Measurements from ENCODE around the gene NKX2-1. TPM values are rescaled to one million over a fixed set of nuclear protein-coding genes. Genes with fewer than 3 reads are reported as not detected.
"Not testable (repeated sequence)": the region's sequence is repeated elsewhere in the genome, so short reads cannot be mapped to it uniquely, and the experiment has no call there.

The NKX2-1 gene
- total RNA-seq, result not detected

DNA sequence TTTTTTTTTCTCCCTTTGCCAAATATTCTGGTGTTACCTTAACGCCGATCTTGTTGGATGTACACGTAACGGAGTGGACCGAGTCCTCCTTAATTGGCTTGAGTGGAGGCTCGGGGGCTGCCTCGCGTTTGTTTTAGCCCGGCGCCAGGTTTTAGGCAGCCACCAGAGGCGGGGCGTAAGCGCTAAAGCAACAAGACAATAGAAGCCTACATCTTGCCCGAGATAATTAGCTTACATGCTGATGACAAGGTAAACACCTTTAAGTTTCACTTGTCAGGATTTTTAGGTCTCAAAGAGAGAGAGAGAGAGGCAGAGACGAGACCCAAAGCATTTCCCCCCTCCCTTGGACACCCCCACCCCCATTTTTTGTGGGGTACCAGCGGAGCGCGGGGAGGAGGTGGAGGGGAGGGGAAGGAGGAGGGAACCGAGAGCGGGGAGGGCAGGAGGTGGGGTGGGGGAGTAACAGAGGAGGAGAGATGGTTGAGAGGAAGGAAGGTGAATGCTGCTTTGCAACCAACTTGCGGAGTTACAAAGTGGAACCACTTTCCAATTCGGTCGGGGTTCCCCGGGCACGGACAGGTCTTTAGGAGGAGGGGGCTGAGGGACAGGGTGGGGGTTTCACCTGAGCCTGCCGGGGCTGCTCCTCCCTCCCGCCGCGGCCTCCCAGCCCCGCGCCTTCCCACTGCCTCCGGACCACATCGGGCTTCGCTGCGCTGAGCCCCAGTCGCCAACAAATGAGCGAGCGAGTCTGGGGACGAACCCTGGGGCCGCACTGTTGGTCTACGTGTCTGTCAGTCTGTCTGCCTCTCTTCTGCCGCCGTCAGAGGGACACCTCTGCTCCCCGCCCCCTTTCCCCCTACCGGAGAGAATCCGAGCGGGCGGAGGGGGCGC lies at the start of gene NKX2-1:
Gene NKX2-1, minus strand, starts transcription at position 802 of the 891 bp plus-strand sequence. Its CDS starts 103 bp downstream, at position 699.
- Mint-ChIP-seq H3K9me3 (no peaks in the 10 kb centered on the region), H3K27ac (no peak within 1 kb of the TSS), H3K27me3 (peaks cover 69% of the 10 kb centered on the region), H3K36me3 (peaks cover 4% of the 10 kb centered on the region), H3K4me3 (peak within 1 kb of the TSS; percentile 37), H3K4me1 (ENCODE audit: low read depth) (peaks cover 16% of the 10 kb centered on the region)
- ChIA-PET CTCF (no interaction called here), POLR2A (no interaction called here)
- no peak for DNase-seq
- intact Hi-C loops (cut with micrococcal nuclease), result loop anchor here (2.0 to 5.0 kb wide), 3 partner anchors 61 to 1073 kb away; partner anchors contain the start of gene PAX9

DNA sequence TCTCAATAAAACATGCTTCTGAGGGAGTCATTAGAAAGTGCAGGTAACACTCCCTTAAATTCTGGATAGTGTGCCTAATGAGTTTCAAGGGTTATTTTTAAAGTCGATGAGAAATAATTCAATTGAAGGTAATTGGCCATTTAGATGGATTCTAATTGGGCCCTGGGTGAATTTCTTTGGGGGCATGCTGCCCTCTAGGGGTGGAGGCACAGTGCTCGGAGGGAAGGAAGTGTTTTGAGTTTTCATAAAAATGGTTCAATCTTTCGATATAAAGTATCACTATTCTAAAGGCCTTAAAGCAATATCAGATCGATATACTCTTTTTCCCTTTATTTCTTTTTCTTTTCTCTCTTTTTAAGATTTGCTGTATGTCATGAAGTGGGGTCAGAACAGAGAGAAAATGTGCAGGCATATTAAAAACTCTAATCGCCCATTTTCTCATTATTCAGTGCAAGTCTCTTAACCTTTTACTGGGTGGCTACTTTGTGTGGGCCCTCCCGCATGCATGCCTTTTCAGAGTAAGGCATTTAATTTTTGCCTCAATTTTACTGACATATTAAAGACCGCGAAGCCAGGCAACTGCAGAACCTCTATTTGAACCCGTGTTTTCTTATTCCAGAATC lies 36.9 kb upstream of the NKX2-1 start:
- H3K27me3 Mint-ChIP-seq, result peaks cover 18% of the 10 kb centered on the region
- H3K27ac Mint-ChIP-seq, result no peak overlapping the region
- POLR2A ChIA-PET, result no interaction called here
- H3K36me3 Mint-ChIP-seq, result no peaks in the 10 kb centered on the region
- CTCF ChIA-PET, result interaction anchor here (0.7 to 5.6 kb wide), 5 partner anchors 22 to 674 kb away, joined by 3 to 50 read pairs (median 4); no protein-coding TSS in a partner anchor
- intact Hi-C loops (cut with micrococcal nuclease), result loop anchor here (1.0 to 2.0 kb wide), 2 partner anchors 182 to 487 kb away; no protein-coding TSS in a partner anchor
- peak; percentile 48 for DNase-seq
- no peaks in the 10 kb centered on the region for H3K9me3 Mint-ChIP-seq
- no peak overlapping the region for H3K4me3 Mint-ChIP-seq
- no peaks in the 10 kb centered on the region for H3K4me1 Mint-ChIP-seq (ENCODE audit: low read depth)

DNA sequence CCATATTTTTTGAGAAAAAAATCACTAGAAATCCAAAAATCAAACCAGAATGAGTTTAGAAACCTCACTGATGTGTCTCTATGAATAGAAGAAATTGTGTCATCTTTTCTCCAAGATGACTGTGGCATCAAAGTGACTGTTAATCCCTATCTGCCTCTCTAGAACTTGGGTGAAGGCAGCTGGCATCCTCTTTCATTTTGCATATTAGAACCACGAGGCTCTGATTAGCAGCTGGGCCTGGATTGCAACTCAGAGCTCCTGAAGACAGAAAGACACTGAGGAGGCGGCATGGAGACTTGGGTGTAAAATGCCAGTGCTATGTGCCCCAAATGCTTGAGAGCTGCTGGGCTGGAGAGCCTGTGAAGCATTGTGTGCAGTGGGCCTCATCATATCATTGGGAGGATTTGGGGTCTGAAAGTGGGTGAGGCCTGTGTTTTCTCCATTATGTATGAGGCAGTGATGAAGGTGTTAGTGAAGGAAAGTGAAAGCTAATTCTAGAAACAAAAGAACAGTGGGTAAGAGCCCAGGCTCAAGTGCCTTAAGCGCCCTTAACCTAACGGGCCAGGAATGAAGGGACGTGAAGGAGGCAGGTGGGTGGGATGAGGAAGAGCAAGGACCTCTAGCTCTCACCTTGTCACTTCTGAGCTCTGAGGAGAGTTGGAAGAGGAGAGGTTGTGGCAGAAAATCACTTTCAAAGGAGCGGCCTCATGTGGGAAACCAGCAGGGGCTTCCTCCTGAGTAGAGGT lies 36.1 kb upstream of the NKX2-1 start:
- no peak overlapping the region for H3K4me3 Mint-ChIP-seq
- no peaks in the 10 kb centered on the region for H3K4me1 Mint-ChIP-seq (ENCODE audit: low read depth)
- intact Hi-C loops (cut with micrococcal nuclease), result loop anchor here (1.0 to 2.0 kb wide), 2 partner anchors 181 to 486 kb away; no protein-coding TSS in a partner anchor
- ChIA-PET CTCF (interaction anchor here (0.9 to 5.6 kb wide), 14 partner anchors 7 to 673 kb away, joined by 3 to 50 read pairs (median 4); no protein-coding TSS in a partner anchor), POLR2A (no interaction called here)
- no peaks in the 10 kb centered on the region for H3K9me3 Mint-ChIP-seq
- DNase-seq, result no peak
- H3K27me3 Mint-ChIP-seq, result peaks cover 12% of the 10 kb centered on the region
- H3K36me3 Mint-ChIP-seq, result no peaks in the 10 kb centered on the region
- H3K27ac Mint-ChIP-seq, result no peak overlapping the region

DNA sequence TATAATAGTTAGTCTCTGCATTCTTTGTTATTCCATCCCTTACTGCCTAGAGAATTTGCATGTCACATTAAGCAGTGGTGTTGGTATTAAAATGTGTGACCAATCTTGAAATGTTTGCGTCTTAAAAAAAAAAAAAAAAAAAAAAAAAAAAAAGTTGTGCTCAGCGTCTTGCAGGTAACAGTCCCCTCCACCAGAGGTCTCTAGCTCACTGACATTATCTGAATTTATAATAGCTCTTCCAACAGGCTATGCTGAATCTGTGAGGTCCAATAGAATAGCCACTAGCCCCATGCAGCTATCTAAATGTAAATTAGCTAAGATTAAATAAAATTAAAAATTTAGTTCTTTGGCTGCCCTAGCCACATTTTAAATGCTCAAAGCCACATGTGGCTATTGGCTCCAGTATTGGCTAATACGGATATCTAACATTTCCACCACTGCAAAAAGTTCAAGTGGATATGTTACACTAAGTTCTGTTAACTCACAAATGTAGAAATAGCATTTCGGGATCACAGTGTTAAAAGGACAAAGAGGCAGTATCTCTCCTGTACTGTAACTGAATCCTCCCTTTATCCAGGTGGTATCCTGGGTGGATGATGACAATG lies 33.7 kb upstream of the NKX2-1 start:
- H3K9me3 Mint-ChIP-seq, result no peaks in the 10 kb centered on the region
- intact Hi-C loops (cut with micrococcal nuclease), result loop anchor here (1.0 kb wide), 2 partner anchors 52 to 389 kb away; no protein-coding TSS in a partner anchor
- H3K4me3 Mint-ChIP-seq, result no peak overlapping the region
- peaks cover 8% of the 10 kb centered on the region for H3K27me3 Mint-ChIP-seq
- ChIA-PET CTCF (interaction anchor here (0.6 to 5.6 kb wide), 17 partner anchors 15 to 1884 kb away, joined by 3 to 50 read pairs (median 5); no protein-coding TSS in a partner anchor), POLR2A (interaction anchor here (0.6 kb wide), 1 partner anchor 106 kb away, joined by 3 read pairs; no protein-coding TSS in a partner anchor)
- DNase-seq, result no peak
- H3K36me3 Mint-ChIP-seq, result no peaks in the 10 kb centered on the region
- H3K27ac Mint-ChIP-seq, result no peak overlapping the region
- no peaks in the 10 kb centered on the region for H3K4me1 Mint-ChIP-seq (ENCODE audit: low read depth)

DNA sequence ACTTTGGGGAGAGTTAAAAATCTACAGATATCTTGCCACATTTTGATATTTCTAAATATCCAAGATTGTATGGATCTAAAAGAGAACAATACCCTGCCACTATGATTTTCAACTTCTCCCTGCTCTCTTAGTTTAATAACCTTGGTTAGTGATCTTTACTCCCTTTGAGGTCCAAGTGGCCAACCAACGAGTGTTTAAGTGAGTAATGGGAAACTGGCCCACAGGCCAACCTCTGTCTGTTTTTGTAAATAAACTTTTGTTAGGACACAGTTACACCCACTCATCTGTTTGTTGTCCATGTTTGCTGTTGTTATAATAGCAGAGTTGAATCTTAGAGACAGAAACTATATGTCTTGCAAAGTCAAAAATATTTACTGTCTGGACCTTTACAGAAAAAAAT lies 30.9 kb upstream of the NKX2-1 start:
- H3K9me3 Mint-ChIP-seq, result no peaks in the 10 kb centered on the region
- DNase-seq, result no peak
- CTCF ChIA-PET, result no interaction called here
- intact Hi-C loops (cut with micrococcal nuclease), result no loop called here
- H3K27me3 Mint-ChIP-seq, result peaks cover 8% of the 10 kb centered on the region
- POLR2A ChIA-PET, result no interaction called here
- H3K27ac Mint-ChIP-seq, result no peak overlapping the region
- H3K4me1 Mint-ChIP-seq (ENCODE audit: low read depth), result no peaks in the 10 kb centered on the region
- no peaks in the 10 kb centered on the region for H3K36me3 Mint-ChIP-seq
- H3K4me3 Mint-ChIP-seq, result no peak overlapping the region

DNA sequence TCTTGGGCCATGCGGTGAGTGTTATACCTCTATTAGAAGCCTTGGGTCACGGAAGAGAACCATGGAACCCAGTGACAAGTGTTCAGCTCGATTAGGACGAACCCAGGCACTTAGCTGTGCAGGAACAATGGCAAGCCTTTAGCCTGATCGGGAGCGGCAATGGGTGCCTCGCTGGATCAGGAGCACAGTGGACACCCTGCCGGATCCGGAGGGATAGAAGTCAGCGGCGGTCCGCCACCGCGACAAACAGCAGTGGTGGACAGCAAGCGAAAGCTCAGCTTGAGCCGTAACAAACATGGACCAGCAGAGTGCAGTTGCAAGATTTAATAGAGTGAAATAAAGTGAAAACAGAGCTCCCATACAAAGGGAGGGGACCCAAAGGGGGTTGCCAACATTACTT lies 24.2 kb upstream of the NKX2-1 start:
- CTCF ChIA-PET; DNase-seq; H3K36me3 Mint-ChIP-seq; H3K9me3 Mint-ChIP-seq; POLR2A ChIA-PET; intact Hi-C loops (cut with micrococcal nuclease); H3K27ac Mint-ChIP-seq; H3K4me3 Mint-ChIP-seq; H3K4me1 Mint-ChIP-seq (ENCODE audit: low read depth); H3K27me3 Mint-ChIP-seq: not testable (repeated sequence)

DNA sequence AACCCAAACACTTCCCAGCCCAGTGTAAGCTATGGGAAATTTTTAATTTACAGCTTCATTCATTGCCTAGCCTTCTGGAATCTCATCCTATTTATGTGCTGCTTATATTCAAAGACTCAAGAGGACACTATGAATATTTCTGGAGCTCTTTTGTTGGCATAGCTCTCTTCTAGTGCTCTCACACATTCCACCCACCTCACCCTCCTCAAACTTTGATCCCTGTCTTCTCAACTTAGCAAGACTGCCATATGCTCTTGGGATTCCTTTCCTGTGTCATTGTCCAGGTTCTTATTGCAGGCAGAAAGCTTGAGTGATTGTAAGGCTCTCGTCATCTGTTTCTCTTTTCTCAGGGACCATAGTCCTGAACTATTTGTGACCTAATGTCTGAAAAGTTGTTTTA lies 18.0 kb upstream of the NKX2-1 start:
- H3K27ac Mint-ChIP-seq, result no peak overlapping the region
- H3K4me1 Mint-ChIP-seq (ENCODE audit: low read depth), result no peaks in the 10 kb centered on the region
- no peak overlapping the region for H3K4me3 Mint-ChIP-seq
- no peak for DNase-seq
- H3K27me3 Mint-ChIP-seq, result peaks cover 17% of the 10 kb centered on the region
- H3K9me3 Mint-ChIP-seq, result peaks cover 2% of the 10 kb centered on the region
- POLR2A ChIA-PET, result no interaction called here
- CTCF ChIA-PET, result interaction anchor here (1.1 to 2.2 kb wide), 2 partner anchors 15 to 468 kb away, joined by 3 to 8 read pairs; no protein-coding TSS in a partner anchor
- no peaks in the 10 kb centered on the region for H3K36me3 Mint-ChIP-seq
- intact Hi-C loops (cut with micrococcal nuclease), result no loop called here

DNA sequence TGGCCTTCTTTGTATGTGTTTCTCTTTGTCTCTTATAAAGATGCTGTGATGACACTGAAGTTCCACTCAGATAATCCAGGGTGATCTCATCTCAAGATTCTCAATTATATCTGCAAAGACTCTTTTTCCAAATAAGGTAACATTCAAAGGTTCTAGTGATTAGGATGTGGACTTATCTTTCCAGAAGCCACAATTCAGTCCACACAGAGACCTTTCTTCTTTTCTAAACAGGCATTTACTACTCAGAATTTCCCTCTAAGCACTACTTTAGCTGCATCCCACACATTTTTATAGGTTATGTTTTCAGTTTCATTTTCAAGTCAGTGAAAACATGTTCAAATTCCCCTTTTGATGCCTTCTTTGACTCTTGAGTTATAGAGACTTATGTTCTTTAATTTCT lies 9.0 kb upstream of the NKX2-1 start:
- intact Hi-C loops (cut with micrococcal nuclease), result no loop called here
- Mint-ChIP-seq H3K4me1 (ENCODE audit: low read depth) (peaks cover 10% of the 10 kb centered on the region), H3K27me3 (peaks cover 57% of the 10 kb centered on the region), H3K36me3 (peaks cover under 1% of the 10 kb centered on the region), H3K4me3 (no peak overlapping the region), H3K9me3 (peaks cover 9% of the 10 kb centered on the region), H3K27ac (no peak overlapping the region)
- ChIA-PET POLR2A (no interaction called here), CTCF (no interaction called here)
- DNase-seq, result no peak

DNA sequence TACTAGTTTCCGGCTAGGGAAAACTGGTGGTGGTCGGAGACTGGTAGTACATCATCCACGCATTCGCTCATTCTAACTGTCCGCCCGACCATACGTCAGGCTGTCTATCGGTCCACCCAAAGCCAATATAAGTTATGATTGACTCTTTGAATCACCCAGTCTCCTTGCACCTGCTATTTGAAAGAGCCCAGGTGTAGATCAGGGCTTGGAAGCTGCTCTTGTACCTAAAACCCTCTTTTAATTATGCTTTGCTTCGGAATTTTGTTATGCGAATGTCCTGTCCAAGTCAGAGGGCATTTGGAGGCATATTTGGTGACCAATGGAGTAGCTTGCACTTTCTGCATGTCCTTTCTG lies 5.7 kb upstream of the NKX2-1 start:
- no peak for DNase-seq
- Mint-ChIP-seq H3K27ac (no peak overlapping the region), H3K36me3 (peaks cover 4% of the 10 kb centered on the region), H3K9me3 (peaks cover 9% of the 10 kb centered on the region), H3K4me1 (ENCODE audit: low read depth) (peaks cover 16% of the 10 kb centered on the region), H3K4me3 (no peak overlapping the region), H3K27me3 (peaks cover 77% of the 10 kb centered on the region)
- ChIA-PET CTCF (interaction anchor here (1.1 to 2.4 kb wide), 6 partner anchors 9 to 454 kb away, joined by 3 to 8 read pairs (median 4); no protein-coding TSS in a partner anchor), POLR2A (no interaction called here)
- intact Hi-C loops (cut with micrococcal nuclease), result no loop called here

DNA sequence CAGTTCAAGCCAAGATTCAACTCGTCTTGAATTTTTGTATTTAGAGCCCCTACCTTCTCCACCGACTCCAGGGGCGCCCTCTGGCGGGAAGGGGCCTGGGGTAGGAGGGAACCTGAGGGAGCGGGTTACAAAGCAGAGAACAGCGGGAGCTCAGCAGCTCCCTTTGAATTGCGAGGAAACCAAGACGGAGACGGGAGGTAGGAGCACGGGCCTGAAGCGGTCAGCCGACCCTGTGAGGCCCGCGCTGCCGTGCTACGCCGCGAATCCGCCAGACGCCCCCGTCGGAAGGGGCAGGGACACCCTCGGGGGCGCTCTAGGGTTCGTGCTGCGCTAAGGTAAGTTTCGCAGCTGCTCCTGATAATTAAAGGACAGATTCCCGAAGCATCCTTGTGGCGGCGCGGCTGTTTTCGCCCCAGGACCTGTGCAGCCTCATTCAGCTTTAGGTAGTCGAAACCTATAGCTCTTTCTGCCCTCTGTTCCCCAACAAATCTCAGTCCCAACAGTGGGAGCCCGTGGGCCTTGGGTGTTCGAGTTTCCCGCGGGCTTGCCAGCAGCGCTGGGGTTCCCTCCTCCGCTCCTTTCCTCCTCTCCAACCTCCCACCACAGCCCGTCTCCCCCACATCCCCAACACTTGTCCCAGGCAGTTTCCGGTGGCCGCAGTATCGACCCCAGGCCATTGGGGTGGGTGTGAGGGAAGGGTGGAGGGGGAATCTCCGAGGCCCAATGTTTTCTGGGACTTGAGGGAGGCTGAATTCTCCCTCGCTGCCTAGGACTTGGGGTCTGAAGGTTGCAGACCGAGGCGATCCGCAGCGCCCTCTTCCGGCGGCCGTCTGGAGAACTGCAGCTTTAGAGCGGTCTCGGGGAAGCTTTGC lies 5.1 kb upstream of the NKX2-1 start:
- no peak overlapping the region for H3K27ac Mint-ChIP-seq
- ChIA-PET POLR2A (no interaction called here), CTCF (interaction anchor here (1.0 to 2.4 kb wide), 7 partner anchors 9 to 454 kb away, joined by 3 to 8 read pairs (median 4); no protein-coding TSS in a partner anchor)
- H3K4me1 Mint-ChIP-seq (ENCODE audit: low read depth), result peaks cover 17% of the 10 kb centered on the region
- no peak overlapping the region for H3K4me3 Mint-ChIP-seq
- H3K27me3 Mint-ChIP-seq, result peaks cover 77% of the 10 kb centered on the region
- H3K36me3 Mint-ChIP-seq, result peaks cover 4% of the 10 kb centered on the region
- peak; percentile 50 for DNase-seq
- intact Hi-C loops (cut with micrococcal nuclease), result no loop called here
- H3K9me3 Mint-ChIP-seq, result peaks cover 9% of the 10 kb centered on the region

Measured in activated CD4-positive, alpha-beta memory T cell treated with anti-CD3 and anti-CD28 coated beads for 36 hours (primary cell).